ENCODE measurements around the gene NRG4. TPM values are rescaled to one million over a fixed set of nuclear protein-coding genes. Genes with fewer than 3 reads are reported as not detected.

NRG4 gene
- total and polyA plus RNA-seq, 2 of the 8 experiments (the other 6 are each of a cell fraction or from before 2014, with no cell fraction given) = 0.24 TPM; not detected in 1

- Histone ChIP-seq H3K79me1 (ENCODE audit: low read depth, low read length) (peaks cover 2% of the 10 kb centered on the region; the same call in 1 of the 2 replicates), H2BK5ac (ENCODE audit: low read depth, low read length) (no peak overlapping the region), H2AFZ (ENCODE audit: low read length) (no peak overlapping the region), H2BK12ac (ENCODE audit: low read depth, low read length) (no peak overlapping the region), H2BK120ac (replicated peaks; ENCODE audit: low read depth, low read length) (no peak overlapping the region), H4K20me1 (replicated peaks in 1 of 2; ENCODE audit: control insufficient read depth in 1 of 2, insufficient read depth in 2 of 2, low read length in 2 of 2) (peaks cover 7 to 11% of the 10 kb centered on the region in 2 experiments), H3K27me3 (replicated peaks in 1 of 4; ENCODE audit: control insufficient read depth in 3 of 4, extremely low read depth in 1 of 4, insufficient read depth in 3 of 4, low read length in 3 of 4) (no peaks in the 10 kb centered on the region), H3K9ac (replicated peaks in 1 of 4; ENCODE audit: extremely low read depth in 1 of 4, low read depth in 3 of 4, low read length in 3 of 4) (no peak overlapping the region), H3K27ac (ENCODE audit: low read depth, low read length) (no peak overlapping the region), H3K23ac (ENCODE audit: insufficient read length) (no peak overlapping the region), H4K91ac (replicated peaks; ENCODE audit: insufficient read length, low read length) (no peak overlapping the region), H2BK20ac (ENCODE audit: low read length) (no peak overlapping the region), H3K23me2 (ENCODE audit: low read depth, low read length) (no peaks in the 10 kb centered on the region; the same call in 1 of the 2 replicates), H3K4me1 (replicated peaks in 1 of 4; ENCODE audit: control insufficient read depth in 3 of 4, insufficient read depth in 4 of 4, low read length in 3 of 4) (peaks cover 0 to 8% (median 1%) of the 10 kb centered on the region in 4 experiments; a peak in 1 of 7 replicates), H3K18ac (ENCODE audit: extremely low read depth, low read length) (no peak overlapping the region), H3K4ac (replicated peaks; ENCODE audit: insufficient read length, low read depth, low read length) (no peak overlapping the region), H3K36me3 (ENCODE audit: control insufficient read depth in 2 of 4, insufficient read depth in 4 of 4, low read length in 3 of 4) (peaks cover 0 to 32% (median 18%) of the 10 kb centered on the region in 4 experiments; a peak in 6 of 8 replicates), H3K9me3 (ENCODE audit: insufficient read depth in 2 of 2, low read depth in 1 of 2, low read length in 1 of 2) (no peaks in the 10 kb centered on the region), H3K56ac (replicated peaks; ENCODE audit: insufficient read length, low read depth, low read length) (no peak overlapping the region), H3K79me2 (ENCODE audit: control insufficient read depth in 1 of 2, insufficient read depth in 2 of 2, low read length in 2 of 2) (peaks cover 7 to 46% of the 10 kb centered on the region in 2 experiments; a peak in 3 of 4 replicates), H2BK15ac (ENCODE audit: low read length) (no peak overlapping the region), H4K5ac (ENCODE audit: insufficient read length, low read depth, low read length) (no peak overlapping the region), H3K4me3 (ENCODE audit: extremely low read depth in 1 of 4, insufficient read depth in 2 of 4, low read depth in 3 of 4, low read length in 4 of 4) (no peak overlapping the region), H4K8ac (ENCODE audit: extremely low read depth, insufficient read depth, low read length) (no peak overlapping the region), H2AK5ac (ENCODE audit: low read depth, low read length) (no peak overlapping the region), H3K4me2 (ENCODE audit: insufficient read depth in 1 of 2, low read depth in 2 of 2, low read length in 2 of 2) (no peak overlapping the region), H3K14ac (ENCODE audit: insufficient read length) (no peak overlapping the region)
- WGBS, 2 experiments (ENCODE audit: extremely low coverage in 1 of 2, insufficient coverage in 1 of 2, insufficient read length in 1 of 2, insufficient replicate concordance in 2 of 2, low coverage in 1 of 2, low lambda C conversion rate in 2 of 2, missing lambda C conversion rate in 1 of 2) = 85% methylated on average over 9 of the region's 9 CpGs; no CpG with 5 or more reads in 1 of the 2 experiments
- DNase-seq (ENCODE audit: low read depth in 1 of 2, low spot score in 2 of 2) (no peak), FAIRE-seq (no peak)
- ChIA-PET CTCF (ENCODE audit: partially characterized antibody) (interaction anchor here (0.6 to 7.4 kb wide), 40 partner anchors 9 to 961 kb away, joined by 3 to 110 read pairs (median 6); partner anchors contain the start of gene FBXO22), POLR2A (ENCODE audit: partially characterized antibody) (interaction anchor here (0.6 to 1.3 kb wide), 9 partner anchors 10 to 469 kb away, joined by 3 to 4 read pairs (median 3); partner anchors contain the start of genes FBXO22 and UBE2Q2)
- TF ChIP-seq, protein P1, sequence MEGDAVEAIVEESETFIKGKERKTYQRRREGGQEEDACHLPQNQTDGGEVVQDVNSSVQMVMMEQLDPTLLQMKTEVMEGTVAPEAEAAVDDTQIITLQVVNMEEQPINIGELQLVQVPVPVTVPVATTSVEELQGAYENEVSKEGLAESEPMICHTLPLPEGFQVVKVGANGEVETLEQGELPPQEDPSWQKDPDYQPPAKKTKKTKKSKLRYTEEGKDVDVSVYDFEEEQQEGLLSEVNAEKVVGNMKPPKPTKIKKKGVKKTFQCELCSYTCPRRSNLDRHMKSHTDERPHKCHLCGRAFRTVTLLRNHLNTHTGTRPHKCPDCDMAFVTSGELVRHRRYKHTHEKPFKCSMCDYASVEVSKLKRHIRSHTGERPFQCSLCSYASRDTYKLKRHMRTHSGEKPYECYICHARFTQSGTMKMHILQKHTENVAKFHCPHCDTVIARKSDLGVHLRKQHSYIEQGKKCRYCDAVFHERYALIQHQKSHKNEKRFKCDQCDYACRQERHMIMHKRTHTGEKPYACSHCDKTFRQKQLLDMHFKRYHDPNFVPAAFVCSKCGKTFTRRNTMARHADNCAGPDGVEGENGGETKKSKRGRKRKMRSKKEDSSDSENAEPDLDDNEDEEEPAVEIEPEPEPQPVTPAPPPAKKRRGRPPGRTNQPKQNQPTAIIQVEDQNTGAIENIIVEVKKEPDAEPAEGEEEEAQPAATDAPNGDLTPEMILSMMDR (IDR thresholded peaks at IDR 0.05; ENCODE audit: control extremely low read depth in 1 of 3, insufficient read depth in 1 of 3, low read depth in 1 of 3, low read length in 3 of 3) = peak in 2 of 3 experiments; percentile 56 to 60; a peak in 3 of 4 replicates
- peak; percentile 37; the same call in 1 of the 2 replicates for TF ChIP-seq MAX (IDR thresholded peaks at IDR 0.05)
- no peak for TF ChIP-seq ASH2L (IDR thresholded peaks at IDR 0.05; ENCODE audit: low read length)
- TF ChIP-seq CBX8 (IDR thresholded peaks at IDR 0.05; ENCODE audit: borderline replicate concordance, low read depth, low read length) = no peak
- TF ChIP-seq SIN3A (conservative IDR thresholded peaks at IDR 0.05 in 1 of 2, IDR thresholded peaks at IDR 0.05 in 1 of 2; ENCODE audit: low read depth in 1 of 2, low read length in 2 of 2) = 0 out of 4 replicates have a peak, but pooled peaks of 1 of the 2 experiments have one; percentile 43
- TF ChIP-seq RAD21 (IDR thresholded peaks at IDR 0.05 in 1 of 2, conservative IDR thresholded peaks at IDR 0.05 in 1 of 2; ENCODE audit: low read depth in 2 of 2, low read length in 2 of 2) = peak; percentile 80 to 84
Observed at GRCh38 chr15:75921732-75922703, 90.2 kb downstream of the NRG4 start.
